ENCODE data around the gene CHCHD10.

DNA sequence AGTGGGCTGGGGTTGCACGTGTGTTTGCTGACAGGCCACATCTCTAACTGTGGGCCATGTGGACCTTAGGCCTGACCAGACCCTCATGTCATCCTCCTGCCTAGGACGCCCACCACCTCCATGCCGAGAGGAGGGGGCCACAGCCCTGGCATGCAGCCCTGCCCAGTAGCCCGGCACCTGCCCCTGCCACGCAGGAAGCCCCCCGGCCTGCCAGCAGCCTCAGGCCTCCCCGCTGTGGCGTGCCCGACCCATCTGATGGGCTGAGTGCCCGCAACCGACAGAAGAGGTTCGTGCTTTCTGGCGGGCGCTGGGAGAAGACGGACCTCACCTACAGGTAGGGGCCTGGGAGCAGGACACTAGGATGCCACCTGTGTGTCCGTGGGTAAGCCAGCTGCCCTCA lies 11.3 kb upstream of the CHCHD10 start:
- TF ChIP-seq CTCF (IDR thresholded peaks at IDR 0.05; ENCODE audit: low read depth, low read length, poor library complexity, severe bottlenecking) = no peak
- TF ChIP-seq EZH2phosphoT487 (IDR thresholded peaks at IDR 0.05; ENCODE audit: borderline replicate concordance, low read length) = no peak

Measured in DOHH2 (cell line).